ENCODE measurements around the gene SCNN1A.

SCNN1A gene

GRCh38 chr12:6317693-6318439 lies 57.5 kb downstream of the SCNN1A start:
- no peak for DNase-seq (ENCODE audit: low spot score)

GRCh38 chr12:6316921-6317692 lies 58.3 kb downstream of the SCNN1A start:
- no peak for DNase-seq (ENCODE audit: low spot score)

GRCh38 chr12:6315704-6316597 lies 59.4 kb downstream of the SCNN1A start:
- DNase-seq (ENCODE audit: low spot score): no peak

GRCh38 chr12:6315184-6315583 lies 60.2 kb downstream of the SCNN1A start:
- no peak for DNase-seq (ENCODE audit: low spot score)

GRCh38 chr12:6314776-6315175 lies 60.6 kb downstream of the SCNN1A start:
- DNase-seq (ENCODE audit: low spot score): no peak

GRCh38 chr12:6313326-6313940 lies 61.9 kb downstream of the SCNN1A start:
- DNase-seq (ENCODE audit: low spot score): no peak

- DNase-seq (ENCODE audit: low spot score): no peak
Observed at GRCh38 chr12:6312529-6313325, 62.6 kb downstream of the SCNN1A start.

GRCh38 chr12:6311822-6312528 lies 63.4 kb downstream of the SCNN1A start:
- DNase-seq (ENCODE audit: low spot score): no peak

- DNase-seq (ENCODE audit: low spot score): no peak
Observed at GRCh38 chr12:6310771-6311610, 64.4 kb downstream of the SCNN1A start.

- DNase-seq (ENCODE audit: low spot score): peak; percentile 59
Observed at GRCh38 chr12:6307529-6307928, 67.8 kb downstream of the SCNN1A start.

- DNase-seq (ENCODE audit: low spot score): no peak
Observed at GRCh38 chr12:6306599-6307220, 68.7 kb downstream of the SCNN1A start.

GRCh38 chr12:6306151-6306550 lies 69.2 kb downstream of the SCNN1A start:
- no peak for DNase-seq (ENCODE audit: low spot score)

- no peak for DNase-seq (ENCODE audit: low spot score)
Observed at GRCh38 chr12:6303071-6303470, 72.3 kb downstream of the SCNN1A start.

- no peak for DNase-seq (ENCODE audit: low spot score)
Observed at GRCh38 chr12:6302621-6303020, 72.7 kb downstream of the SCNN1A start.

GRCh38 chr12:6301721-6302120 lies 73.6 kb downstream of the SCNN1A start:
- no peak for DNase-seq (ENCODE audit: low spot score)

- no peak for DNase-seq (ENCODE audit: low spot score)
Observed at GRCh38 chr12:6297170-6297569, 78.2 kb downstream of the SCNN1A start.

All from pons (tissue), 1 donor.